Amygdala (tissue), 56 donors: ENCODE results near the gene PLTP.
"Not testable (repeated sequence)": the region's sequence is repeated elsewhere in the genome, so short reads cannot be mapped to it uniquely, and the experiment has no call there.

Experiments used
- DNase-seq, 56 donors: peaks; one replicate each; lab custom pipeline; 2025; lab: John Stamatoyannopoulos, UW

The PLTP gene

GRCh38 chr20:45911486-45912343, at the start of gene PLTP:
Gene PLTP (minus strand): TSS chr20:45912155. CDS start chr20:45911452, 703 bp downstream.
- DNase-seq, result peak in 50 of 56 donors; percentile 9 to 84 (median 58)

GRCh38 chr20:45959956-45960630, 48.1 kb upstream of the PLTP start:
- DNase-seq, result no peak

- DNase-seq, result no peak
These were observed 47.2 kb upstream of the PLTP start for GRCh38 chr20:45959126-45959525.

- no peak for DNase-seq
These were observed 46.6 kb upstream of the PLTP start for GRCh38 chr20:45958593-45958992.

GRCh38 chr20:45957021-45957941, 45.3 kb upstream of the PLTP start:
- no peak for DNase-seq

- DNase-seq, result not testable (repeated sequence)
These were observed 44.4 kb upstream of the PLTP start for GRCh38 chr20:45956326-45956725.

- DNase-seq, result no peak
These were observed 41.7 kb upstream of the PLTP start for GRCh38 chr20:45953672-45954071.

GRCh38 chr20:45952861-45953260, 40.9 kb upstream of the PLTP start:
- no peak for DNase-seq

GRCh38 chr20:45951925-45952834, 40.2 kb upstream of the PLTP start:
- DNase-seq, result no peak

GRCh38 chr20:45950330-45950646, 38.3 kb upstream of the PLTP start:
- DNase-seq, result no peak

- DNase-seq, result no peak
These were observed 37.8 kb upstream of the PLTP start for GRCh38 chr20:45949542-45950329.

GRCh38 chr20:45948742-45949541, 37.0 kb upstream of the PLTP start:
- DNase-seq, result peak in 5 of 56 donors; percentile 11 to 39 (median 25)

- DNase-seq, result no peak
These were observed 36.3 kb upstream of the PLTP start for GRCh38 chr20:45948261-45948733.

- no peak for DNase-seq
These were observed 35.3 kb upstream of the PLTP start for GRCh38 chr20:45947110-45947866.

GRCh38 chr20:45946149-45946970, 34.4 kb upstream of the PLTP start:
- peak in 2 of 56 donors; percentile 3 to 23 for DNase-seq

- no peak for DNase-seq
These were observed 33.8 kb upstream of the PLTP start for GRCh38 chr20:45945678-45946148.
